GM10248 (cell line): ENCODE measurements around the gene SCN8A.
A peak's percentile ranks its signal among the peaks of the same experiment; 100 is the strongest.

ENCODE experiments used
- CTCF ChIA-PET: fragments of 300-600 bp; sonication (Branson Sonifier 250); formaldehyde crosslinking; extraction: SDS; loops from one replicate; lab custom pipeline; 2021; ENCODE audit warnings: antibody characterized with exemption; lab: Yijun Ruan, JAX
- POLR2A ChIA-PET: fragments of 350-650 bp; sonication (Branson Sonifier 250); formaldehyde crosslinking; extraction: SDS; loops from one replicate; lab custom pipeline; 2020; ENCODE audit warnings: antibody characterized with exemption; lab: Yijun Ruan, JAX
- DNase-seq: peaks from one replicate; pipeline ENCODE4 v3.0.0; 2012; ENCODE audit errors: extremely low spot score
- TF ChIP-seq, protein P1 (sequence below): IDR thresholded peaks from 2 replicates; pipeline ENCODE4 v1.5.1; 2012; ENCODE audit warnings: mild to moderate bottlenecking, low read depth; ENCODE audit errors: extremely low read depth, missing control alignments, control extremely low read depth

SCN8A gene

DNA sequence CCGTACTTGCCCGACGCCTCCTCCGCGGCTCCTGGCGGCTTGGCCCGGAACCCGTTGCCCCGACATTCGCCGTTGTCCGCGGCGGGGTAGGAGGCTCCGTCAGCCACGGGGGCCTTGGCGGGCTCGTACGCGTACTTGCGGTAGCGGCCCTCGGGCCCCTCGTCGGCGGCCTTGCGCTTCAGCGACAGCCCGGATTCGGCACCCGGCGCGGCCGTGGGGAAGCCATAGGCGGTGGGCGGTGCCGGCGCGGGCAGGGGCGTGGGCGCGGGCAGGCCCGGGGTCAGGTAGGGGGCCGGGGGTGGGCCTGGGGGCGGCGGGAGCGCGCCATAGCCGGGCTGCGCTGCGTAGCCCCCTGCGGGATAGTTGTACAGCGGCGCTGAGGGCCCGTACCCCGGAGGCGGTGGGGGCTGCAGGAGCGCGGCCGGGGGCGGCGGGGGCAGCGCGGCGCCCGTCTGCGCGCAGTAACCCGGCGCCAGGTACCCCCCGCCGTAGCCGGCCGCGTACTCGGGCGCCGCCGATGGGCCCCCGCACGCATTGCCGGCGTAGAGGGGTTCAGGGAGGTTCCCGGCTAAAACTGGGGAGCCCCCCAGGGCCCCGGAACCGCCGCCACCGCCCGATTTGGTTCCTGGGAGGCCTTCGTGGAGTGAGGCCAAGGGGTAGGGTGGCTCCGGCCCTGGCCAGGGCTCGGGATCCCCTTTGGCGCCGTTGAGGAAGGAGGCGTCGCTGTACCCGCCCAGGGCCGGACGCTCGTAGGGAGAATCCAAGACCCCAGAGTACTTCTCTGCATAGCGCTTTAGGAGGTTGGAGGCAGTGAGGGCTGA lies 230.6 kb downstream of the SCN8A start:
- no peak for DNase-seq
- TF ChIP-seq, protein P1, sequence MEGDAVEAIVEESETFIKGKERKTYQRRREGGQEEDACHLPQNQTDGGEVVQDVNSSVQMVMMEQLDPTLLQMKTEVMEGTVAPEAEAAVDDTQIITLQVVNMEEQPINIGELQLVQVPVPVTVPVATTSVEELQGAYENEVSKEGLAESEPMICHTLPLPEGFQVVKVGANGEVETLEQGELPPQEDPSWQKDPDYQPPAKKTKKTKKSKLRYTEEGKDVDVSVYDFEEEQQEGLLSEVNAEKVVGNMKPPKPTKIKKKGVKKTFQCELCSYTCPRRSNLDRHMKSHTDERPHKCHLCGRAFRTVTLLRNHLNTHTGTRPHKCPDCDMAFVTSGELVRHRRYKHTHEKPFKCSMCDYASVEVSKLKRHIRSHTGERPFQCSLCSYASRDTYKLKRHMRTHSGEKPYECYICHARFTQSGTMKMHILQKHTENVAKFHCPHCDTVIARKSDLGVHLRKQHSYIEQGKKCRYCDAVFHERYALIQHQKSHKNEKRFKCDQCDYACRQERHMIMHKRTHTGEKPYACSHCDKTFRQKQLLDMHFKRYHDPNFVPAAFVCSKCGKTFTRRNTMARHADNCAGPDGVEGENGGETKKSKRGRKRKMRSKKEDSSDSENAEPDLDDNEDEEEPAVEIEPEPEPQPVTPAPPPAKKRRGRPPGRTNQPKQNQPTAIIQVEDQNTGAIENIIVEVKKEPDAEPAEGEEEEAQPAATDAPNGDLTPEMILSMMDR: no peak
- POLR2A ChIA-PET: no interaction called here
- CTCF ChIA-PET: no interaction called here

DNA sequence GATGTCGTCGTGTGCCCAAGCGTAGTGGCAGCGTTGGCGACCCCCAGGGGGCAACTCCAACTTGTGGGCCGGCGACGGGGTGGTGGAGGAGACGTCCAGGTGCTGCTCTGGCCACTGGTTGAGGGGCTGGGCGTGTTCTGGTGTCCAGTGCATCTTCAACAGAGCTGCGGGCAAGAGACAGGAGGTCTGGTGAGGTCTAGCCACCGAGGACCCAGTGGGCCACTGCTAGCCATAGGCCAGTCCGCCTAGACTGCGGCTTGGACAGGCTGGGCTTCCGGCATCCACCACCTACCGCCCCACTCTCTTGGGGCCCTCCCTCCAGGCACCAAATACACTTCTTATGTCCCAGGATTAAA lies 231.2 kb downstream of the SCN8A start:
- no peak for DNase-seq
- CTCF ChIA-PET: no interaction called here
- TF ChIP-seq, protein P1: no peak
- POLR2A ChIA-PET: no interaction called here

DNA sequence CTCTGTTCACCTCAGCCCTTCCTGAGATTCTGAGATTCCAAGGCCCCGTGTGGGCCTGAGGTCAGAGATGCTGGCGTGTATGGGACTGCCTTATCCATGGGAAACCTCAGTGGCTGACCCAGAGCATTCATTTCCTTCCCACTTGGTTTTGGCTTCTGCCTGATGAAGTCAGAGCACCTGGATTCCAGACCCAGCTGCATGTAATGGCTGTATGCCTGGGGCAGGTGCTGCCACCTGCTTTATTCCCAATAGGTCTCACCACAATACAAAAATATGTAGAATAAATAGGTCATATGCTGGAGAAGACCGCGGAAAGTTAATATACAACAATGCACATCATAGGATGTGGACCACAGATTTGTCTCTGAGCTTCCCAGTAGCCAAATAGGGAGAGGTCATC lies 231.9 kb downstream of the SCN8A start:
- POLR2A ChIA-PET: no interaction called here
- no peak for DNase-seq
- CTCF ChIA-PET: no interaction called here
- TF ChIP-seq, protein P1: no peak

DNA sequence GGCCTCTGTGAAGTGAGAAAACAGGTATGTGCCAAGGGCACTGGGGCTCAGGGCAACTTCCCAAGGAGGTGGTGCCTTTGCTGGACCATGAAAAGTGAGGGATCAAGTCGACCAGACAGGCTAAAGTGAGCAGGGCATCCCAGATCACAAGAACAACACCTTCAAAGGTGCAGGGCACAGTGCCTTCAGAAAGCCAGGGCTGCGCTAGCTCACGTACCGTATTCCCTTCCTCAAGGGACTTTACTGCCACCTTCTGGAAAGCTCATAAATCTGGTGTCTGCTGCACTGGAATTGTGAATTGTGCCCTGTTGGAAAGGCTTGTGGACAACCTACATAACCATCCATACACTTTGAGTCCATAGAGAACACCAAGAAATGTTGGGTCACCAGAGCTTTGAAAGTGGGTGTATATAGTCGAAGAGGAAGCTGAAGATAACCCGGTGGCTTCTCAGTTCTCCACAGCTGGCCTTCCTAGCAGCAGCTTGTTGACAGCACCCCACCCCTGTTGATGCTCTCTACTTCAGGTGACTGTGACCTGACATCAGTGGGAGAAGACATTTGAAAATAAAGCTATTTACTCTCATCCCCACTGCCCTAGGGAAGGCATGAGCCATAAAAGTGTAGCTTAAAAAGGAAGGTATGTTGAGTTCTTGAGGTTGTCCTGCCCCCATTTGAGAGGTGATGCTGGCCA lies 233.0 kb downstream of the SCN8A start:
- DNase-seq: no peak
- ChIA-PET POLR2A (no interaction called here), CTCF (interaction anchor here (0.8 to 2.2 kb wide), 5 partner anchors 10 to 403 kb away, joined by 3 to 5 read pairs (median 4); a partner anchor contains a TSS)
- TF ChIP-seq, protein P1: peak; percentile 29

DNA sequence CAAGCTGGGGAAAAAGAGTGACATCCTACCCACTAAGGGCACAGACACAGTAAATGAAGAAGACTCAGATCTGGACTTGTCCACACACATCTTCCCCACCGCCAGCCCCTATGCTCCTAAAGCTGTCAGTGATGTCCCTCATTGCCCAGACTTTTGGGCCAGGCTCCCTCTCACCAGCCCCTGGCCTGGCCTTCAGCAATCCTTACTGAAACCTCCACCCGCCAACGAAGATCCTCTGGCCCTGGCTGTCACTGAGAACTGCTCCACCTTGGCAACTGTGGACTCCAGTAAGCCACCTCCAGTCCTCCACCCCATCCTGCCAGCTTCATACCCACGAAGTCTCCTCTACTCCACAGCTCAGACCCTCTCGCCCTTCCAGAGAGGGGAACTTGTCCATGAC lies 234.2 kb downstream of the SCN8A start:
- TF ChIP-seq, protein P1: no peak
- CTCF ChIA-PET: interaction anchor here (2.2 kb wide), 1 partner anchor 14 kb away, joined by 5 read pairs; no protein-coding TSS in a partner anchor
- POLR2A ChIA-PET: no interaction called here
- DNase-seq: no peak

DNA sequence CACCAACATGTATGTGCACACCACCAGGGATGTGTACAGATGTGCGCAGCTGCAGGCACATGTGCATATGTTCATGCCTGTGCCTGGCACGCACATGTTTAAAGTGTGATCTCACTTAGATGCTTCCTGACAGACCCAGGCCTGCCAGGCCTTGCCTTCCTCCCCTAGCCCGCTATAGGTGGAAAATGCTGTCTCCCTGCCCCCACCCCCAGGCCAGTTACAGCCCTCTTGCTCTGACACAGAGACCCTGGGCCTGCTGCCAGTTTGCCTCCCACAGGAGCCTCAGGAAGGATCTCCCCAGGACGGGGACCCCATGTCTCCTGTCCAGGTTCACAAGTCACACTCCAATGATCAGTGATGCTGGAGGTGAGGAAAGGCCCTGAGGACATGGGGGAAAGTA lies 235.8 kb downstream of the SCN8A start:
- DNase-seq: no peak
- CTCF ChIA-PET: no interaction called here

More for the DNA sequence above, 235.8 kb downstream of the SCN8A start:
- POLR2A ChIA-PET: no interaction called here
- TF ChIP-seq, protein P1: no peak
